GM12872 (cell line): Measurements from ENCODE around the gene THAP8.

ENCODE experiments used
- TF ChIP-seq, protein P1 (sequence below): IDR thresholded peaks from 3 replicates; pipeline ENCODE4 v1.5.1; 2011; ENCODE audit warnings: low read depth, mild to moderate bottlenecking, low read length, moderate library complexity; ENCODE audit not compliant: insufficient read depth

THAP8 gene

DNA sequence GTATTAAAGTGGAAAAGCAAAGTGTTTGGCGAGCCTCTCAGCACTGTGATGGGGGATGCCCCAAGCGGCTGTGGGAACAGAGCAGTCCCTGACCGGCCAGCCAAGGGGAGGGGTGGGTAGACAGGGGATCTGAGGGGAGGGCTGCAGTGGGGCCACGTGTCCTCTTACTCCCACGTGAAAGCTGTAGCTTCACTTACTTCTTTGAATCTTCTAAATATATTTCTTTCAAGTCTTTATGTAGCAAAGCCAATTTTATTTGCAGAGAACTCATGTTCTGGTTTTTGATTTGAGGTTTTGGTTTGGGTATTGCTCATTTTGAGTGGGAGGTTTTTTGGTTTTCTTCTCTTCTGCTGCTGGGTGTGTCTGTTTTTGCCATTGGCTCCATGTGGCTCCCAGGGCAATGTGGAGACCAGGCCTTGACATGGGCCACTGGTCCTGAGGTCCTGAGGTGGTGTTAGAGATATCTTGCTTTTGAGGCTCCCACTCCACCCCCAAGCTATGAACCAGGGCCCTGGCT lies 39.1 kb upstream of the THAP8 start:
- TF ChIP-seq, protein P1, sequence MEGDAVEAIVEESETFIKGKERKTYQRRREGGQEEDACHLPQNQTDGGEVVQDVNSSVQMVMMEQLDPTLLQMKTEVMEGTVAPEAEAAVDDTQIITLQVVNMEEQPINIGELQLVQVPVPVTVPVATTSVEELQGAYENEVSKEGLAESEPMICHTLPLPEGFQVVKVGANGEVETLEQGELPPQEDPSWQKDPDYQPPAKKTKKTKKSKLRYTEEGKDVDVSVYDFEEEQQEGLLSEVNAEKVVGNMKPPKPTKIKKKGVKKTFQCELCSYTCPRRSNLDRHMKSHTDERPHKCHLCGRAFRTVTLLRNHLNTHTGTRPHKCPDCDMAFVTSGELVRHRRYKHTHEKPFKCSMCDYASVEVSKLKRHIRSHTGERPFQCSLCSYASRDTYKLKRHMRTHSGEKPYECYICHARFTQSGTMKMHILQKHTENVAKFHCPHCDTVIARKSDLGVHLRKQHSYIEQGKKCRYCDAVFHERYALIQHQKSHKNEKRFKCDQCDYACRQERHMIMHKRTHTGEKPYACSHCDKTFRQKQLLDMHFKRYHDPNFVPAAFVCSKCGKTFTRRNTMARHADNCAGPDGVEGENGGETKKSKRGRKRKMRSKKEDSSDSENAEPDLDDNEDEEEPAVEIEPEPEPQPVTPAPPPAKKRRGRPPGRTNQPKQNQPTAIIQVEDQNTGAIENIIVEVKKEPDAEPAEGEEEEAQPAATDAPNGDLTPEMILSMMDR, result no peak

DNA sequence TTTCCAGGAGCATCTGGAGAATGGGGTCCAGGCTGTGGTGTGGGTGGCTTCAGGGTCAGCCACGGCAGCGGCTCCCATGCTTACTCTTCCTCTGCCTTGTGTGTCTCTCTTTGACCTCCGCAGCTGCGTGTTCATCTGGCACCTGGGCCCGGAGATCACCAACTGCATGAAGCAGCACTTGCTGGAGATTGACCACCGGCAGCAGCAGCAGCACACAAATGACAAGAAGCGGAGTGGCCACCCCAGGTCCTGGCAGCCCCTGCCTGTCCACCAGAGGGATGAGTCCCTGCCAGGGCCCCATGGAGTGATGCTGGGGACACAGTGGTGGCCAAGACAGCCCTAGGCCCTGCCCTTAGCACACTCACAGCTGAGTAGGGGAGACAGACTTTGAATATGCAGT lies 38.5 kb upstream of the THAP8 start:
- TF ChIP-seq, protein P1, result no peak

DNA sequence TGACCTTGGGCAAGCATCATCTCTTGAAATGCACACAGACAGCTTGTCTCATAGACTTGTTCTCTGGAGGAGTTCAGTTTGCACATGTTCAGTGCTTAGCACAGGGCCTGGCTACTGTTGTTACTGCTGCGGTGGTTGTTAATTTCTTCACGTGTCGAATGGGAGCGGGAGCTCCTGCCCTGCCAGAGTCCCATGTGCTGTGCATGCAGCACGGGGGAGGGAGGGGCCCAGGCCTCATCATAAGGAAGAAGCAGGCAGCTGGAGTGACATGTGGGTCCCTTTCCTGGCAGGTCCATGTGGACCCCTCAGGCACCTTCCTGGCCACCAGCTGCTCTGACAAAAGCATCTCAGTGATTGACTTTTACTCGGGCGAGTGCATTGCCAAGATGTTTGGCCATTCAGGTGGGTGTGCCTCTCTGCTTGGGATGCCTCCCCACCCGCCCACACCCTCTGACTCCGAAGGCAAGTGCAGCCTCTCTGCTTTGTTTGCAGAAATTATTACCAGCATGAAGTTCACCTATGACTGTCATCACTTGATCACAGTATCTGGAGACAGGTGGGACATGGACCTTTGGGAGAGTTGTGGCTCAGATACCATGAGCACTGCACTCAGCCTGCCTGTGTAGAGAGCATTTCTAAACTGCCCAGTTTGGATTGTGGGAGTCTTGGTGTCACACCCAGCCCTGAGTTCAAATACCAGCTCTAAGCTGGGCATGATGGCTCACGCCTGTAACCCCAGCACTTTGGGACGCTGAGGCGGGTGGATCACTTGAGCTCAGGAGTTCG lies 37.0 kb upstream of the THAP8 start:
- TF ChIP-seq, protein P1, result no peak

DNA sequence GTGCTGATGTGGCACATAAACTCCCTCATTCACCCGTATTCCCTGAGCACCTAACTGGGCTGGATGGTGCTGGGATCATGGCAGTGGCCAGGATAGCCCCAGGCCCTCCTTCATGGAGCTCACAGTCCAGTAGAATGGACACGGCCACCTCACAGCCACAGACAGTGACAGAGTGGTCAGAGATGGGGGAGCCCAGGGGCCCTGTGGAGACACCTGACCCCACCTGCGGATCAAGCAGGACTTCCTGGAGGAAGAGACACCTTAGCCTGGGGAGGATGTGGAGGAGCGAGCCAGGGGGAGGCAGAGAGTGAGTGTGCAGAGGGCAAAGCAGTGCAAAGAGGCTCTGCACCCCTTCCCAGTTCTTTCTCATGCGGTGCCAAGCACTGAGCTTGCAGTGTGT lies 35.8 kb upstream of the THAP8 start:
- TF ChIP-seq, protein P1, result no peak

DNA sequence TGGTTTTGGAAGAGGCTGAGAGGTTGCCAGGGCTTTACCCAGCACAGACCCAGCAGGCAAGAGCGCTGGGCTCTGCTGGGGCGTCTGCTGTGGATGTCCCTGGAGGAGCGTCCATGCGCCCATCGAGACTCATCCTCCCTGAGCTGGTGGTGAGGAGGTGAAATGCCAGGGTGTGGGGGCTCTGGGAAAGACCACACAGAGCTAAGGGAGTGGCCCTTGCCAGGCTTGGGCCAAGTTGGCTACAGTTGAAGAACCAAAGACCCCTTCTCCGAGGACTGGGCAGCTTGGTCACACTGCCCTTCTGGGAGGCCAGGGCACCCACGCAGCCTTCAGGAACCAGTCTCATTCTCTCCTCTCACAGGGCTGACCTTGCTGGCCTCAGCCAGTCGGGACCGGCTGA lies 32.2 kb upstream of the THAP8 start:
- TF ChIP-seq, protein P1, result no peak

DNA sequence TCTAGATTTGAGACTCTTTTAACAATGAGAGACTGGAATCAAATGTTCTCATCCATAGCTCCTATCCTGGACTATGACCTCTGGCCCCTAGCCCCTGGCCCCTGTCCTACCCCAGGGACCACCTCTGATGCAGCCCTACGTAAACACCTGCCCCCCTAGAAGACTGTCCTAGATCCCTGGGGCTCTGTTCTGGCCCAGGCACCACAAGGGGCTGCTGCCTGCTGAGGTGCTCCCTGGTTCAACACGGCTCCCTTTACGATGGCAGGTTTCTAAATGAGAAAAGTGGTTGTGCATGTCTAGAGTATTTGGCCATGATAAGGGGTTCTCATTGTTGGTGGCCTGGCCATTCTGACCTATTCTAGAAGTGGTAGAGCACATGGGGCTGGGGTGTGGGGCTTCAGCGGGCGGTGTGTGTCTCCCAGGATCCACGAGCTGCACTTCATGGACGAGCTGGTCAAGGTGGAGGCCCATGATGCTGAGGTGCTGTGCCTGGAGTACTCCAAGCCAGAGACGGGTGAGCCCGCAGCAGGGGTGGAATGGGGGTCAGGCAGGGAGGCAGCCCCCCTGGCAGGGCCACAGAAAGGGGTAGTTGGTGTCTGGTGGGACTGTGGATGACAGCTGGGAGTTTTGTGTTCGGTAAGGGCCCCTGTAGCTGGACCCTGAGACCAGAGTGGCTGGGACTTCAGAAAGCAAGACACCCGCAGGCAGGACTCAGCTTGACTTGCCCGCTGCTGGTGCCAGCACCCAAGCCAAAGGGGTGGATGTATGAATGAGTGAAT lies 30.3 kb upstream of the THAP8 start:
- TF ChIP-seq, protein P1, result no peak

DNA sequence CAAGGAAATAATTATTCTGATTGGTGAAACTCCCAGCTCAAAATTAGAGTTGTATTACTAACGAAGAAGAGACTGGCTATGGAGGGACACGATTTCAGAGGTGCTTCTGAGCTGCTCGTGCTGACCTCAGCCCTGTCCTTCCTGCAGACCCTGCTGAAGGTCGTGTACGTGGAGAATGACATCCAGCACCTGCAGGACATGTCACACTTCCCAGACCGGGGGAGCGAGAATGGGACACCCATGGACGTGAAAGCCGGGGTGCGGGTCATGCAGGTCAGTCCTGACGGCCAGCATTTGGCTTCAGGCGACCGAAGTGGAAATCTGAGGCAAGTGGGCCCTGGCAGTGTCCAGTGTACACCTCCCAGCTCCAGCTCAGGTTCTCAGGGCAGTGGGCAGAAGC lies 28.8 kb upstream of the THAP8 start:
- TF ChIP-seq, protein P1, result no peak
